HEK293 (cell line): ENCODE data around the gene TNKS1BP1.

Experiments
- CTCF ChIA-PET: fragments of 350-600 bp; formaldehyde crosslinking; extraction: SDS; loops from one replicate; lab custom pipeline; 2021; ENCODE audit warnings: antibody characterized with exemption; lab: Yijun Ruan, JAX
- POLR2A ChIA-PET: fragments of 300-600 bp; formaldehyde crosslinking; extraction: SDS; loops from one replicate; lab custom pipeline; 2020; ENCODE audit warnings: antibody characterized with exemption, inconsistent platforms; lab: Yijun Ruan, JAX
- H3K27ac ChIP-seq: fragments of 200-500 bp; sonication (Bioruptor generic); 2 replicates; pipeline ENCODE4 v1.5.1; 2014; ENCODE audit warnings: low read depth, low read length, control low read depth, inconsistent platforms; ENCODE audit errors: extremely low read depth
- H3K36me3 ChIP-seq, 2 experiments: fragments of 200-500 bp in 1 of 2; sonication (Bioruptor generic) in 1 of 2; 1 replicate in 1 of 2; 2 replicates in 1 of 2; pipeline ENCODE4 v1.5.1; 2014 to 2017; ENCODE audit warnings: inconsistent platforms in 2 of 2, low read length in 2 of 2; ENCODE audit not compliant: control insufficient read depth in 2 of 2, insufficient read depth in 1 of 2
- H3K4me1 ChIP-seq: fragments of 200-500 bp; sonication (Bioruptor generic); 2 replicates; pipeline ENCODE4 v1.5.1; 2014; ENCODE audit warnings: mild to moderate bottlenecking, low read length, inconsistent platforms; ENCODE audit not compliant: control insufficient read depth, insufficient read depth
- H3K4me3 ChIP-seq: 2 replicates; pipeline ENCODE4 v1.5.1; 2011; ENCODE audit warnings: low read depth, mild to moderate bottlenecking, control low read depth, low read length, moderate library complexity
- H3K9me3 ChIP-seq: fragments of 200-500 bp; sonication (Bioruptor generic); 2 replicates; pipeline ENCODE4 v1.5.1; 2014; ENCODE audit warnings: low read depth, low read length, inconsistent platforms; ENCODE audit not compliant: control insufficient read depth, insufficient read depth
- KLF1 ChIP-seq: fragments of 450-650 bp; formaldehyde crosslinking; IDR thresholded peaks from 2 replicates; pipeline ENCODE4 v1.5.1; 2016; ENCODE audit warnings: missing biosample characterization, missing genetic modification characterization
- KLF16 ChIP-seq: fragments of 450-650 bp; formaldehyde crosslinking; IDR thresholded peaks from 2 replicates; pipeline ENCODE4 v1.5.1; 2017; ENCODE audit warnings: missing biosample characterization, missing genetic modification characterization
- KLF9 ChIP-seq: fragments of 450-650 bp; formaldehyde crosslinking; IDR thresholded peaks from 2 replicates; pipeline ENCODE4 v1.5.1; 2016; ENCODE audit warnings: missing biosample characterization, missing genetic modification characterization, low read depth
- SP2 ChIP-seq: fragments of 450-650 bp; formaldehyde crosslinking; IDR thresholded peaks from 2 replicates; pipeline ENCODE4 v1.5.1; 2016; ENCODE audit warnings: missing biosample characterization, missing genetic modification characterization
- ZBTB6 ChIP-seq: fragments of 450-650 bp; formaldehyde crosslinking; IDR thresholded peaks from 2 replicates; pipeline ENCODE4 v1.5.1; 2017; ENCODE audit warnings: missing biosample characterization, missing genetic modification characterization
- ZNF121 ChIP-seq: fragments of 450-650 bp; formaldehyde crosslinking; IDR thresholded peaks from 2 replicates; pipeline ENCODE4 v1.5.1; 2016; ENCODE audit warnings: missing biosample characterization, missing genetic modification characterization
- ZNF155 ChIP-seq: fragments of 450-650 bp; formaldehyde crosslinking; IDR thresholded peaks from 2 replicates; pipeline ENCODE4 v1.5.1; 2016; ENCODE audit warnings: missing biosample characterization, missing genetic modification characterization
- ZNF280D ChIP-seq: fragments of 450-650 bp; formaldehyde crosslinking; IDR thresholded peaks from 2 replicates; pipeline ENCODE4 v1.5.1; 2016; ENCODE audit warnings: missing biosample characterization, missing genetic modification characterization
- ZNF324 ChIP-seq: fragments of 450-650 bp; formaldehyde crosslinking; IDR thresholded peaks from 2 replicates; pipeline ENCODE4 v1.5.1; 2016; ENCODE audit warnings: missing biosample characterization, missing genetic modification characterization
- ZNF510 ChIP-seq: fragments of 450-650 bp; formaldehyde crosslinking; IDR thresholded peaks from 2 replicates; pipeline ENCODE4 v1.5.1; 2018; ENCODE audit warnings: mild to moderate bottlenecking, missing genetic modification characterization, missing biosample characterization; ENCODE audit not compliant: insufficient replicate concordance
- ZNF600 ChIP-seq: fragments of 450-650 bp; formaldehyde crosslinking; IDR thresholded peaks from 2 replicates; pipeline ENCODE4 v1.5.1; 2016; ENCODE audit warnings: missing biosample characterization, missing genetic modification characterization
- ZNF660 ChIP-seq: fragments of 450-650 bp; IDR thresholded peaks from 2 replicates; pipeline ENCODE4 v1.5.1; 2018; ENCODE audit warnings: missing biosample characterization, mild to moderate bottlenecking, missing genetic modification characterization
- ZNF707 ChIP-seq: fragments of 450-650 bp; formaldehyde crosslinking; IDR thresholded peaks from 2 replicates; pipeline ENCODE4 v1.5.1; 2016; ENCODE audit warnings: missing biosample characterization, missing genetic modification characterization
- ZNF776 ChIP-seq: fragments of 450-650 bp; formaldehyde crosslinking; IDR thresholded peaks from 2 replicates; pipeline ENCODE4 v1.5.0; 2017; ENCODE audit warnings: missing biosample characterization, missing genetic modification characterization, borderline replicate concordance
- ZNF785 ChIP-seq: fragments of 450-650 bp; formaldehyde crosslinking; IDR thresholded peaks from 2 replicates; pipeline ENCODE4 v1.5.1; 2016; ENCODE audit warnings: missing biosample characterization, missing genetic modification characterization
- ZSCAN4 ChIP-seq: fragments of 450-650 bp; formaldehyde crosslinking; IDR thresholded peaks from 2 replicates; pipeline ENCODE4 v1.5.1; 2017; ENCODE audit warnings: missing biosample characterization, missing genetic modification characterization
- ZXDB ChIP-seq: fragments of 450-650 bp; formaldehyde crosslinking; IDR thresholded peaks from 2 replicates; pipeline ENCODE4 v1.5.1; 2016; ENCODE audit warnings: missing biosample characterization, missing genetic modification characterization
- TF ChIP-seq, protein P1 (sequence below): fragments of 450-650 bp; formaldehyde crosslinking; IDR thresholded peaks from 2 replicates; pipeline ENCODE4 v1.5.1; 2016; ENCODE audit warnings: missing biosample characterization, missing genetic modification characterization, borderline replicate concordance
- TF ChIP-seq, protein P2 (sequence below): fragments of 450-650 bp; formaldehyde crosslinking; IDR thresholded peaks from 2 replicates; pipeline ENCODE4 v1.5.1; 2016; ENCODE audit warnings: missing biosample characterization, missing genetic modification characterization
- TF ChIP-seq, protein P3 (sequence below): fragments of 450-650 bp; formaldehyde crosslinking; IDR thresholded peaks from 2 replicates; pipeline ENCODE4 v1.5.1; 2017; ENCODE audit warnings: missing biosample characterization, missing genetic modification characterization

The TNKS1BP1 gene

GRCh38 chr11:57311109-57311936 lies 13.4 kb downstream of the TNKS1BP1 start:
- H3K4me1 ChIP-seq = no peaks in the 10 kb centered on the region
- H3K36me3 ChIP-seq = peaks cover 0 to 76% of the 10 kb centered on the region in 2 experiments; a peak in 1 of 3 replicates
- no peak overlapping the region for H3K27ac ChIP-seq
- ChIA-PET POLR2A (interaction anchor here (0.9 to 3.9 kb wide), 6 partner anchors 12 to 1267 kb away, joined by 3 to 95 read pairs (median 3); partner anchors contain the start of genes SSRP1, TNKS1BP1 and ZFP91), CTCF (interaction anchor here (0.6 to 2.1 kb wide), 3 partner anchors 11 to 330 kb away, joined by 3 to 7 read pairs (median 4); no protein-coding TSS in a partner anchor)
- no peaks in the 10 kb centered on the region for H3K9me3 ChIP-seq
- peak overlapping the region; percentile 43 for H3K4me3 ChIP-seq
- TF ChIP-seq ZNF155 (tag by site-specific recombination) (no peak), KLF9 (tag by site-specific recombination) (peak; percentile 86), ZNF776 (tag by site-specific recombination) (no peak), ZXDB (tag by site-specific recombination) (no peak), ZSCAN4 (no peak), KLF1 (tag by site-specific recombination) (peak; percentile 74), ZNF785 (tag by site-specific recombination) (no peak), ZNF660 (tag by site-specific recombination) (0 out of 2 replicates have a peak, but pooled peaks have one; percentile 12), ZNF121 (no peak), ZNF280D (no peak), ZNF510 (tag by site-specific recombination) (no peak), ZNF324 (tag by site-specific recombination) (no peak), SP2 (tag by site-specific recombination) (peak; percentile 58), ZNF600 (peak; percentile 81), ZNF707 (no peak), KLF16 (tag by site-specific recombination) (peak; percentile 51; the same call in 1 of the 2 replicates), ZBTB6 (tag by site-specific recombination) (peak; percentile 86)
- TF ChIP-seq, protein P1, sequence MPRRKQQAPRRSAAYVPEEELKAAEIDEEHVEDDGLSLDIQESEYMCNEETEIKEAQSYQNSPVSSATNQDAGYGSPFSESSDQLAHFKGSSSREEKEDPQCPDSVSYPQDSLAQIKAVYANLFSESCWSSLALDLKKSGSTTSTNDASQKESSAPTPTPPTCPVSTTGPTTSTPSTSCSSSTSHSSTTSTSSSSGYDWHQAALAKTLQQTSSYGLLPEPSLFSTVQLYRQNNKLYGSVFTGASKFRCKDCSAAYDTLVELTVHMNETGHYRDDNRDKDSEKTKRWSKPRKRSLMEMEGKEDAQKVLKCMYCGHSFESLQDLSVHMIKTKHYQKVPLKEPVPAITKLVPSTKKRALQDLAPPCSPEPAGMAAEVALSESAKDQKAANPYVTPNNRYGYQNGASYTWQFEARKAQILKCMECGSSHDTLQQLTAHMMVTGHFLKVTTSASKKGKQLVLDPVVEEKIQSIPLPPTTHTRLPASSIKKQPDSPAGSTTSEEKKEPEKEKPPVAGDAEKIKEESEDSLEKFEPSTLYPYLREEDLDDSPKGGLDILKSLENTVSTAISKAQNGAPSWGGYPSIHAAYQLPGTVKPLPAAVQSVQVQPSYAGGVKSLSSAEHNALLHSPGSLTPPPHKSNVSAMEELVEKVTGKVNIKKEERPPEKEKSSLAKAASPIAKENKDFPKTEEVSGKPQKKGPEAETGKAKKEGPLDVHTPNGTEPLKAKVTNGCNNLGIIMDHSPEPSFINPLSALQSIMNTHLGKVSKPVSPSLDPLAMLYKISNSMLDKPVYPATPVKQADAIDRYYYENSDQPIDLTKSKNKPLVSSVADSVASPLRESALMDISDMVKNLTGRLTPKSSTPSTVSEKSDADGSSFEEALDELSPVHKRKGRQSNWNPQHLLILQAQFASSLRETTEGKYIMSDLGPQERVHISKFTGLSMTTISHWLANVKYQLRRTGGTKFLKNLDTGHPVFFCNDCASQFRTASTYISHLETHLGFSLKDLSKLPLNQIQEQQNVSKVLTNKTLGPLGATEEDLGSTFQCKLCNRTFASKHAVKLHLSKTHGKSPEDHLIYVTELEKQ (tag by site-specific recombination) = no peak
- TF ChIP-seq, protein P2, sequence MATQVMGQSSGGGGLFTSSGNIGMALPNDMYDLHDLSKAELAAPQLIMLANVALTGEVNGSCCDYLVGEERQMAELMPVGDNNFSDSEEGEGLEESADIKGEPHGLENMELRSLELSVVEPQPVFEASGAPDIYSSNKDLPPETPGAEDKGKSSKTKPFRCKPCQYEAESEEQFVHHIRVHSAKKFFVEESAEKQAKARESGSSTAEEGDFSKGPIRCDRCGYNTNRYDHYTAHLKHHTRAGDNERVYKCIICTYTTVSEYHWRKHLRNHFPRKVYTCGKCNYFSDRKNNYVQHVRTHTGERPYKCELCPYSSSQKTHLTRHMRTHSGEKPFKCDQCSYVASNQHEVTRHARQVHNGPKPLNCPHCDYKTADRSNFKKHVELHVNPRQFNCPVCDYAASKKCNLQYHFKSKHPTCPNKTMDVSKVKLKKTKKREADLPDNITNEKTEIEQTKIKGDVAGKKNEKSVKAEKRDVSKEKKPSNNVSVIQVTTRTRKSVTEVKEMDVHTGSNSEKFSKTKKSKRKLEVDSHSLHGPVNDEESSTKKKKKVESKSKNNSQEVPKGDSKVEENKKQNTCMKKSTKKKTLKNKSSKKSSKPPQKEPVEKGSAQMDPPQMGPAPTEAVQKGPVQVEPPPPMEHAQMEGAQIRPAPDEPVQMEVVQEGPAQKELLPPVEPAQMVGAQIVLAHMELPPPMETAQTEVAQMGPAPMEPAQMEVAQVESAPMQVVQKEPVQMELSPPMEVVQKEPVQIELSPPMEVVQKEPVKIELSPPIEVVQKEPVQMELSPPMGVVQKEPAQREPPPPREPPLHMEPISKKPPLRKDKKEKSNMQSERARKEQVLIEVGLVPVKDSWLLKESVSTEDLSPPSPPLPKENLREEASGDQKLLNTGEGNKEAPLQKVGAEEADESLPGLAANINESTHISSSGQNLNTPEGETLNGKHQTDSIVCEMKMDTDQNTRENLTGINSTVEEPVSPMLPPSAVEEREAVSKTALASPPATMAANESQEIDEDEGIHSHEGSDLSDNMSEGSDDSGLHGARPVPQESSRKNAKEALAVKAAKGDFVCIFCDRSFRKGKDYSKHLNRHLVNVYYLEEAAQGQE (tag by site-specific recombination) = 0 out of 2 replicates have a peak, but pooled peaks have one; percentile 37
- TF ChIP-seq, protein P3, sequence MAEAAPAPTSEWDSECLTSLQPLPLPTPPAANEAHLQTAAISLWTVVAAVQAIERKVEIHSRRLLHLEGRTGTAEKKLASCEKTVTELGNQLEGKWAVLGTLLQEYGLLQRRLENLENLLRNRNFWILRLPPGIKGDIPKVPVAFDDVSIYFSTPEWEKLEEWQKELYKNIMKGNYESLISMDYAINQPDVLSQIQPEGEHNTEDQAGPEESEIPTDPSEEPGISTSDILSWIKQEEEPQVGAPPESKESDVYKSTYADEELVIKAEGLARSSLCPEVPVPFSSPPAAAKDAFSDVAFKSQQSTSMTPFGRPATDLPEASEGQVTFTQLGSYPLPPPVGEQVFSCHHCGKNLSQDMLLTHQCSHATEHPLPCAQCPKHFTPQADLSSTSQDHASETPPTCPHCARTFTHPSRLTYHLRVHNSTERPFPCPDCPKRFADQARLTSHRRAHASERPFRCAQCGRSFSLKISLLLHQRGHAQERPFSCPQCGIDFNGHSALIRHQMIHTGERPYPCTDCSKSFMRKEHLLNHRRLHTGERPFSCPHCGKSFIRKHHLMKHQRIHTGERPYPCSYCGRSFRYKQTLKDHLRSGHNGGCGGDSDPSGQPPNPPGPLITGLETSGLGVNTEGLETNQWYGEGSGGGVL (tag by site-specific recombination) = no peak
